Endothelial cell of umbilical vein (primary cell): ENCODE data around the gene MBTPS1. TPM values are rescaled to one million over a fixed set of nuclear protein-coding genes. Genes with fewer than 3 reads are reported as not detected.

Experiments used
- BruUV-seq: library from RNA; stranded (reverse); fragments of 400-500 nt; replicated peaks from 2 replicates; lab custom pipeline; 2021; lab: Mats Ljungman, UMichigan
- CTCF ChIA-PET: fragments of 300-600, 350-600 bp; sonication (Branson Sonifier 250); formaldehyde crosslinking; loops from one replicate; lab custom pipeline; 2021; ENCODE audit warnings: antibody characterized with exemption, inconsistent platforms; lab: Charles Lee
- POLR2A ChIA-PET: fragments of 300-600, 350-600 bp; sonication (Branson Sonifier 250); formaldehyde crosslinking; loops from one replicate; lab custom pipeline; 2021; ENCODE audit warnings: antibody characterized with exemption, inconsistent platforms; lab: Charles Lee
- DNase-seq: peaks from one replicate; pipeline ENCODE4 v3.0.0-alpha.2; 2011; ENCODE audit warnings: low read depth, low spot score
- FAIRE-seq: peaks from 2 replicates; lab custom pipeline; 2011; peaks lifted over from hg19 to GRCh38; lab: Jason Lieb, UNC
- H2AFZ ChIP-seq: 2 replicates; pipeline ENCODE4 v1.6.0; 2012; ENCODE audit warnings: low read depth, low read length, control low read depth, inconsistent platforms
- H3K27ac ChIP-seq: 2 replicates; pipeline ENCODE4 v1.5.1; 2011; ENCODE audit warnings: low read depth, mild to moderate bottlenecking, control low read depth, low read length, moderate library complexity; ENCODE audit not compliant: insufficient read depth
- H3K27me3 ChIP-seq, 2 experiments: 2 replicates each; pipeline versions ENCODE4 v1.6.0 to v1.6.1; 2011; ENCODE audit warnings: low read length in 2 of 2, mixed read lengths in 1 of 2; ENCODE audit not compliant: control insufficient read depth in 2 of 2, insufficient read depth in 2 of 2
- H3K36me3 ChIP-seq, 2 experiments: 2 replicates in 1 of 2; 3 replicates in 1 of 2; pipeline ENCODE4 v1.5.1; 2011; ENCODE audit warnings: low read length in 2 of 2, mild to moderate bottlenecking in 1 of 2, moderate library complexity in 1 of 2; ENCODE audit not compliant: control insufficient read depth in 2 of 2, insufficient read depth in 2 of 2; ENCODE audit errors: extremely low read depth in 1 of 2
- H3K4me1 ChIP-seq: 3 replicates; pipeline ENCODE4 v1.5.1; 2011; ENCODE audit warnings: mild to moderate bottlenecking, low read length; ENCODE audit not compliant: control insufficient read depth, insufficient read depth; ENCODE audit errors: extremely low read depth
- H3K4me2 ChIP-seq: 2 replicates; pipeline ENCODE4 v1.6.1; 2011; ENCODE audit warnings: low read length, control low read depth, mixed read lengths; ENCODE audit not compliant: insufficient read depth
- H3K4me3 ChIP-seq, 3 experiments: fragments of 200-600 bp in 1 of 3; sonication (generic), shearing (Covaris generic) in 1 of 3; replicated peaks in 1 of 3; 2 replicates each; pipeline ENCODE4 v1.5.1; 2011 to 2016; ENCODE audit warnings: control low read depth in 3 of 3, low read length in 3 of 3, mild to moderate bottlenecking in 2 of 3, inconsistent platforms in 1 of 3, low read depth in 1 of 3, moderate library complexity in 1 of 3; ENCODE audit not compliant: insufficient read depth in 1 of 3
- H3K79me2 ChIP-seq: 2 replicates; pipeline ENCODE4 v1.6.0; 2012; ENCODE audit warnings: low read length, inconsistent platforms; ENCODE audit not compliant: control insufficient read depth, insufficient read depth
- H3K9ac ChIP-seq: replicated peaks from 2 replicates; pipeline ENCODE3; 2011; ENCODE audit warnings: low read length, control low read depth; ENCODE audit not compliant: insufficient read depth; ENCODE audit errors: extremely low read depth
- H3K9me1 ChIP-seq: replicated peaks from 3 replicates; pipeline ENCODE4 v1.6.0; 2011; ENCODE audit warnings: mild to moderate bottlenecking, low read length; ENCODE audit not compliant: control insufficient read depth, insufficient read depth; ENCODE audit errors: extremely low read depth
- H3K9me3 ChIP-seq: replicated peaks from 2 replicates; pipeline ENCODE4 v1.5.1; 2012; ENCODE audit warnings: low read length, inconsistent platforms; ENCODE audit not compliant: control insufficient read depth, insufficient read depth
- H4K20me1 ChIP-seq: replicated peaks from 2 replicates; pipeline ENCODE3; 2011; ENCODE audit warnings: mild to moderate bottlenecking, low read length; ENCODE audit not compliant: control insufficient read depth, insufficient read depth; ENCODE audit errors: extremely low read depth
- EZH2 ChIP-seq: IDR thresholded peaks from 2 replicates; pipeline ENCODE4 v1.6.1; 2012; ENCODE audit warnings: borderline replicate concordance, low read depth, mild to moderate bottlenecking, moderate library complexity, low read length, inconsistent platforms; ENCODE audit not compliant: severe bottlenecking
- FOS ChIP-seq: IDR thresholded peaks from 2 replicates; pipeline ENCODE4 v1.6.1; 2011; ENCODE audit warnings: mild to moderate bottlenecking, low read length, moderate library complexity, borderline replicate concordance; ENCODE audit not compliant: insufficient read depth
- GATA2 ChIP-seq: IDR thresholded peaks from 2 replicates; pipeline ENCODE4 v1.7.0; 2011; ENCODE audit warnings: low read depth, mild to moderate bottlenecking, moderate library complexity, mixed read lengths, low read length; ENCODE audit not compliant: insufficient read length, insufficient read depth
- JUN ChIP-seq: IDR thresholded peaks from 2 replicates; pipeline ENCODE4 v1.6.1; 2011; ENCODE audit warnings: borderline replicate concordance, low read depth; ENCODE audit not compliant: insufficient read length, insufficient read depth
- MYC ChIP-seq: IDR thresholded peaks from one replicate; pipeline ENCODE4 v1.6.1; 2011; ENCODE audit warnings: mild to moderate bottlenecking, low read depth, low read length
- POLR2A ChIP-seq: IDR thresholded peaks from 2 replicates; pipeline ENCODE4 v1.6.1; 2012; ENCODE audit warnings: low read depth, mild to moderate bottlenecking, control low read depth, low read length
- POLR2AphosphoS5 ChIP-seq: IDR thresholded peaks from 2 replicates; pipeline ENCODE4 v1.6.1; 2012; ENCODE audit warnings: low read depth, mild to moderate bottlenecking, control low read depth, low read length, moderate library complexity; ENCODE audit not compliant: insufficient read depth
- dilution Hi-C: fragments of 300-500 bp; cut with MboI; formaldehyde crosslinking; loops from one replicate; pipeline ENCODE4 v1.15.0; 2019; ENCODE audit warnings: low sequenced_read_pairs; ENCODE audit not compliant: extremely low pct_ligation_motif_present
- intact Hi-C: fragments of 100-400 bp; cut with micrococcal nuclease; formaldehyde crosslinking; loops from one replicate; pipeline ENCODE4 v1.10.0; 2022
- polyA plus RNA-seq, 4 experiments: library from polyadenylated mRNA; depleted of rRNA in 3 of 4; stranded (reverse) in 3 of 4; unstranded in 1 of 4; fragments of >200 nt; gene quantifications; 2 replicates each; pipeline versions ENCODE4 v1.2.1 to v1.2.3, GENCODE V29; 2011 to 2012; ENCODE audit warnings: missing spikeins in 1 of 4
- total RNA-seq: library from RNA; stranded (reverse); gene quantifications from 2 replicates; pipeline ENCODE4 v1.2.3, GENCODE V29; 2021
- TF ChIP-seq, protein P1 (sequence below), 2 donors: IDR thresholded peaks; 1 replicate in 1 of 2; 2 replicates in 1 of 2; pipeline ENCODE4 v1.5.1; 2011; ENCODE audit warnings: low read length in 2 of 2, mild to moderate bottlenecking in 2 of 2, moderate library complexity in 2 of 2, control low read depth in 1 of 2, inconsistent platforms in 1 of 2, low read depth in 1 of 2; ENCODE audit not compliant: insufficient read depth in 1 of 2; ENCODE audit errors: extremely low read depth in 1 of 2
- TF ChIP-seq, protein P2 (sequence below): IDR thresholded peaks from 2 replicates; pipeline ENCODE4 v1.6.1; 2011; ENCODE audit not compliant: insufficient read depth, insufficient read length

MBTPS1 gene
- total and polyA plus RNA-seq, 2 donors (not counting 3 experiments of a cell fraction or from before 2014, with no cell fraction given), result 82.3 to 99.6 TPM

- Histone ChIP-seq H3K4me3 (no peak overlapping the region), H2AFZ (no peak overlapping the region), H3K27me3 (no peaks in the 10 kb centered on the region), H3K4me2 (no peak overlapping the region), H3K79me2 (no peaks in the 10 kb centered on the region), H3K27ac (no peak overlapping the region), H3K9me1 (no peaks in the 10 kb centered on the region), H3K9ac (no peak overlapping the region), H3K9me3 (no peaks in the 10 kb centered on the region), H4K20me1 (no peaks in the 10 kb centered on the region), H3K36me3 (no peaks in the 10 kb centered on the region), H3K4me1 (no peaks in the 10 kb centered on the region)
- TF ChIP-seq EZH2 (no peak), FOS (no peak), POLR2AphosphoS5 (no peak), MYC (no peak), JUN (no peak), GATA2 (no peak), POLR2A (no peak)
- TF ChIP-seq, protein P1, sequence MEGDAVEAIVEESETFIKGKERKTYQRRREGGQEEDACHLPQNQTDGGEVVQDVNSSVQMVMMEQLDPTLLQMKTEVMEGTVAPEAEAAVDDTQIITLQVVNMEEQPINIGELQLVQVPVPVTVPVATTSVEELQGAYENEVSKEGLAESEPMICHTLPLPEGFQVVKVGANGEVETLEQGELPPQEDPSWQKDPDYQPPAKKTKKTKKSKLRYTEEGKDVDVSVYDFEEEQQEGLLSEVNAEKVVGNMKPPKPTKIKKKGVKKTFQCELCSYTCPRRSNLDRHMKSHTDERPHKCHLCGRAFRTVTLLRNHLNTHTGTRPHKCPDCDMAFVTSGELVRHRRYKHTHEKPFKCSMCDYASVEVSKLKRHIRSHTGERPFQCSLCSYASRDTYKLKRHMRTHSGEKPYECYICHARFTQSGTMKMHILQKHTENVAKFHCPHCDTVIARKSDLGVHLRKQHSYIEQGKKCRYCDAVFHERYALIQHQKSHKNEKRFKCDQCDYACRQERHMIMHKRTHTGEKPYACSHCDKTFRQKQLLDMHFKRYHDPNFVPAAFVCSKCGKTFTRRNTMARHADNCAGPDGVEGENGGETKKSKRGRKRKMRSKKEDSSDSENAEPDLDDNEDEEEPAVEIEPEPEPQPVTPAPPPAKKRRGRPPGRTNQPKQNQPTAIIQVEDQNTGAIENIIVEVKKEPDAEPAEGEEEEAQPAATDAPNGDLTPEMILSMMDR (IDR thresholded peaks at IDR 0.05; ENCODE audit: extremely low read depth in 1 of 2, insufficient read depth in 1 of 2, low read depth in 1 of 2, low read length in 2 of 2), result no peak
- TF ChIP-seq, protein P2, sequence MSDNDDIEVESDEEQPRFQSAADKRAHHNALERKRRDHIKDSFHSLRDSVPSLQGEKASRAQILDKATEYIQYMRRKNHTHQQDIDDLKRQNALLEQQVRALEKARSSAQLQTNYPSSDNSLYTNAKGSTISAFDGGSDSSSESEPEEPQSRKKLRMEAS, result no peak
- FAIRE-seq (no peak), DNase-seq (no peak)
- dilution Hi-C loops (no loop called here), intact Hi-C loops (no loop called here)
- CTCF ChIA-PET, result no interaction called here
- no TSS peak for BruUV-seq
- POLR2A ChIA-PET, result interaction anchor here (0.6 kb wide), 1 partner anchor 24 kb away, joined by 3 read pairs; no protein-coding TSS in a partner anchor
Measured at GRCh38 chr16:84016477-84016876, 100.3 kb downstream of the MBTPS1 start.
